Loucy (cell line): ENCODE results near the gene KCNK7.

ENCODE experiments used
- EZH2phosphoT487 ChIP-seq: fragments of 200-600 bp; IDR thresholded peaks from 2 replicates; pipeline ENCODE4 v1.6.1; 2018; ENCODE audit warnings: antibody characterized with exemption, mild to moderate bottlenecking, moderate library complexity, borderline replicate concordance
- TF ChIP-seq, protein P1 (sequence below): fragments of 200-600 bp; sonication (generic); conservative IDR thresholded peaks from 2 replicates; pipeline ENCODE4 v1.5.1; 2014; ENCODE audit warnings: mild to moderate bottlenecking, antibody characterized with exemption, low read length

DNA sequence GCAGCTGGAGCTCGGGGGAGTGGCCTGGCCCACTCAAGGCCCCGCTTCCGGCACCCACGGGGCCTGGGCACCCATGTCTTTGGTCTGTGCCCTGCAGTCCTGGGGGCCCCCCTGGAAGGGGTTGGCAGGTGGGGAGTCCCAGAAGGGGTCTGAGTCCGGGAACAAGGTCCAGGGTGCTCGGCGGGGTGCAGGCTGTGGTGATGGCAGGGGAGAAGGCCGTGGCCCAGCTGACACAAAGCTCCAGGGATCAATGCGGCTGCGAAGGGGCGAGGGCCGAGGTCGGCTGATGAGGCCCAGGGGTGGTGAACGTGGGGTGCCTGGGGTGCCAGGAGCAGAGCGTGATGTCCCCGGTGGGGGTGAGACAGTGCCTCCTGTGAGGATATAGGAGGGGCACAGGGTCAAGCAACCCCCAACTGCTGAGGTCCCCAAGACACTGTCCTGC lies 2.7 kb upstream of the KCNK7 start:
- TF ChIP-seq, protein P1, sequence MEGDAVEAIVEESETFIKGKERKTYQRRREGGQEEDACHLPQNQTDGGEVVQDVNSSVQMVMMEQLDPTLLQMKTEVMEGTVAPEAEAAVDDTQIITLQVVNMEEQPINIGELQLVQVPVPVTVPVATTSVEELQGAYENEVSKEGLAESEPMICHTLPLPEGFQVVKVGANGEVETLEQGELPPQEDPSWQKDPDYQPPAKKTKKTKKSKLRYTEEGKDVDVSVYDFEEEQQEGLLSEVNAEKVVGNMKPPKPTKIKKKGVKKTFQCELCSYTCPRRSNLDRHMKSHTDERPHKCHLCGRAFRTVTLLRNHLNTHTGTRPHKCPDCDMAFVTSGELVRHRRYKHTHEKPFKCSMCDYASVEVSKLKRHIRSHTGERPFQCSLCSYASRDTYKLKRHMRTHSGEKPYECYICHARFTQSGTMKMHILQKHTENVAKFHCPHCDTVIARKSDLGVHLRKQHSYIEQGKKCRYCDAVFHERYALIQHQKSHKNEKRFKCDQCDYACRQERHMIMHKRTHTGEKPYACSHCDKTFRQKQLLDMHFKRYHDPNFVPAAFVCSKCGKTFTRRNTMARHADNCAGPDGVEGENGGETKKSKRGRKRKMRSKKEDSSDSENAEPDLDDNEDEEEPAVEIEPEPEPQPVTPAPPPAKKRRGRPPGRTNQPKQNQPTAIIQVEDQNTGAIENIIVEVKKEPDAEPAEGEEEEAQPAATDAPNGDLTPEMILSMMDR, result no peak
- no peak for TF ChIP-seq EZH2phosphoT487
